DMS114 treated with DMSO at 0.1 percent for 48 hours (cell line): ENCODE data around the gene FAM131B.
"Not testable (repeated sequence)": the region's sequence is repeated elsewhere in the genome, so short reads cannot be mapped to it uniquely, and the experiment has no call there.

Experiments used
- DNase-seq: peaks from one replicate; lab custom pipeline; 2025; ENCODE audit not compliant: unreplicated experiment; lab: John Stamatoyannopoulos, UW

FAM131B gene

GRCh38 chr7:143395187-143396149, 33.0 kb upstream of the FAM131B start:
- no peak for DNase-seq

GRCh38 chr7:143394777-143395176, 32.3 kb upstream of the FAM131B start:
- DNase-seq, result no peak

GRCh38 chr7:143394068-143394467, 31.6 kb upstream of the FAM131B start:
- DNase-seq, result no peak

GRCh38 chr7:143393267-143394041, 30.9 kb upstream of the FAM131B start:
- DNase-seq, result no peak

GRCh38 chr7:143392875-143393266, 30.4 kb upstream of the FAM131B start:
- DNase-seq, result no peak

- not testable (repeated sequence) for DNase-seq
Measured at GRCh38 chr7:143392427-143392826, 29.9 kb upstream of the FAM131B start.

- DNase-seq, result no peak
Measured at GRCh38 chr7:143391462-143392404, 29.2 kb upstream of the FAM131B start.

- no peak for DNase-seq
Measured at GRCh38 chr7:143390773-143391317, 28.3 kb upstream of the FAM131B start.

- no peak for DNase-seq
Measured at GRCh38 chr7:143390104-143390772, 27.7 kb upstream of the FAM131B start.

- DNase-seq, result no peak
Measured at GRCh38 chr7:143389316-143390103, 27.0 kb upstream of the FAM131B start.

GRCh38 chr7:143388491-143389101, 26.1 kb upstream of the FAM131B start:
- DNase-seq, result no peak

GRCh38 chr7:143388051-143388450, 25.5 kb upstream of the FAM131B start:
- DNase-seq, result no peak

GRCh38 chr7:143387156-143387975, 24.9 kb upstream of the FAM131B start:
- DNase-seq, result no peak

- no peak for DNase-seq
Measured at GRCh38 chr7:143385891-143386781, 23.6 kb upstream of the FAM131B start.

- DNase-seq, result no peak
Measured at GRCh38 chr7:143384661-143385631, 22.4 kb upstream of the FAM131B start.

GRCh38 chr7:143384148-143384547, 21.6 kb upstream of the FAM131B start:
- no peak for DNase-seq
